ENCODE results near the gene MTHFSD. TPM values are rescaled to one million over a fixed set of nuclear protein-coding genes. Genes with fewer than 3 reads are reported as not detected.

MTHFSD gene
- polyA plus RNA-seq, 1 donor (not counting 4 experiments of a cell fraction or from before 2014, with no cell fraction given), result 14.7 TPM

- FAIRE-seq, result no peak
- H3K27me3 ChIP-seq (ENCODE audit: control insufficient read depth, extremely low read depth, insufficient read depth, low read length), result peaks cover 1% of the 10 kb centered on the region
- no peaks in the 10 kb centered on the region for H3K9me3 ChIP-seq (ENCODE audit: control insufficient read depth, low read depth, low read length)
- no peak overlapping the region for H3K4me2 ChIP-seq (ENCODE audit: control insufficient read depth, extremely low read depth, insufficient read depth, low read depth, low read length)
- dilution Hi-C loops (cut with MboI; ENCODE audit: extremely low pct_ligation_motif_present, low sequenced_read_pairs), result no loop called here
- TF ChIP-seq EZH2 (IDR thresholded peaks at IDR 0.05; ENCODE audit: low read length) (no peak), CTCF (optimal IDR thresholded peaks at IDR 0.05 in 1 of 3, IDR thresholded peaks at IDR 0.05 in 1 of 3, conservative IDR thresholded peaks at IDR 0.05 in 1 of 3; ENCODE audit: extremely low read depth in 1 of 3, insufficient read depth in 2 of 3, low read length in 3 of 3) (no peak)
- no peak for DNase-seq (ENCODE audit: low read depth, low spot score)
- no peaks in the 10 kb centered on the region for H3K4me1 ChIP-seq (ENCODE audit: control insufficient read depth, extremely low read depth, insufficient read depth, low read length)
- H3K79me2 ChIP-seq (ENCODE audit: control insufficient read depth, insufficient read depth, low read length), result no peaks in the 10 kb centered on the region
- no peaks in the 10 kb centered on the region for H3K36me3 ChIP-seq (ENCODE audit: control insufficient read depth in 2 of 2, extremely low read depth in 1 of 2, insufficient read depth in 2 of 2, low read length in 2 of 2)
- no peaks in the 10 kb centered on the region for H3K9me1 ChIP-seq (ENCODE audit: control insufficient read depth, extremely low read depth, insufficient read depth, low read length)
- no peaks in the 10 kb centered on the region for H4K20me1 ChIP-seq (ENCODE audit: control insufficient read depth, extremely low read depth, insufficient read depth, low read length)
- no peak overlapping the region for H3K4me3 ChIP-seq (ENCODE audit: control insufficient read depth in 2 of 3, extremely low read depth in 1 of 3, insufficient read depth in 2 of 3, low read depth in 1 of 3, low read length in 3 of 3)
- no peak overlapping the region for H2AFZ ChIP-seq (ENCODE audit: control insufficient read depth, low read length)
- H3K9ac ChIP-seq (ENCODE audit: control insufficient read depth, extremely low read depth, insufficient read depth, low read length), result no peak overlapping the region
- H3K27ac ChIP-seq (ENCODE audit: control insufficient read depth, insufficient read depth, low read length), result no peak overlapping the region
These were observed 32.5 kb upstream of the MTHFSD start for GRCh38 chr16:86587487-86587886.

- Histone ChIP-seq H3K9me1 (ENCODE audit: control insufficient read depth, extremely low read depth, insufficient read depth, low read length) (no peaks in the 10 kb centered on the region), H3K27ac (ENCODE audit: control insufficient read depth, insufficient read depth, low read length) (no peak overlapping the region), H3K4me3 (ENCODE audit: control insufficient read depth in 2 of 3, extremely low read depth in 1 of 3, insufficient read depth in 2 of 3, low read depth in 1 of 3, low read length in 3 of 3) (no peak overlapping the region), H3K4me1 (ENCODE audit: control insufficient read depth, extremely low read depth, insufficient read depth, low read length) (no peaks in the 10 kb centered on the region), H3K36me3 (ENCODE audit: control insufficient read depth in 2 of 2, extremely low read depth in 1 of 2, insufficient read depth in 2 of 2, low read length in 2 of 2) (no peaks in the 10 kb centered on the region), H3K4me2 (ENCODE audit: control insufficient read depth, extremely low read depth, insufficient read depth, low read depth, low read length) (no peak overlapping the region), H4K20me1 (ENCODE audit: control insufficient read depth, extremely low read depth, insufficient read depth, low read length) (no peaks in the 10 kb centered on the region), H2AFZ (ENCODE audit: control insufficient read depth, low read length) (no peak overlapping the region), H3K27me3 (ENCODE audit: control insufficient read depth, extremely low read depth, insufficient read depth, low read length) (no peaks in the 10 kb centered on the region), H3K79me2 (ENCODE audit: control insufficient read depth, insufficient read depth, low read length) (no peaks in the 10 kb centered on the region), H3K9ac (ENCODE audit: control insufficient read depth, extremely low read depth, insufficient read depth, low read length) (no peak overlapping the region), H3K9me3 (ENCODE audit: control insufficient read depth, low read depth, low read length) (no peaks in the 10 kb centered on the region)
- TF ChIP-seq EZH2 (IDR thresholded peaks at IDR 0.05; ENCODE audit: low read length), result no peak
- TF ChIP-seq CTCF (optimal IDR thresholded peaks at IDR 0.05 in 1 of 3, IDR thresholded peaks at IDR 0.05 in 1 of 3, conservative IDR thresholded peaks at IDR 0.05 in 1 of 3; ENCODE audit: extremely low read depth in 1 of 3, insufficient read depth in 2 of 3, low read length in 3 of 3), result no peak
- no peak for DNase-seq (ENCODE audit: low read depth, low spot score)
- dilution Hi-C loops (cut with MboI; ENCODE audit: extremely low pct_ligation_motif_present, low sequenced_read_pairs), result no loop called here
- no peak for FAIRE-seq
These were observed 31.0 kb upstream of the MTHFSD start for GRCh38 chr16:86585821-86586611.
